ENCODE results near the gene CPXM2.

DNA sequence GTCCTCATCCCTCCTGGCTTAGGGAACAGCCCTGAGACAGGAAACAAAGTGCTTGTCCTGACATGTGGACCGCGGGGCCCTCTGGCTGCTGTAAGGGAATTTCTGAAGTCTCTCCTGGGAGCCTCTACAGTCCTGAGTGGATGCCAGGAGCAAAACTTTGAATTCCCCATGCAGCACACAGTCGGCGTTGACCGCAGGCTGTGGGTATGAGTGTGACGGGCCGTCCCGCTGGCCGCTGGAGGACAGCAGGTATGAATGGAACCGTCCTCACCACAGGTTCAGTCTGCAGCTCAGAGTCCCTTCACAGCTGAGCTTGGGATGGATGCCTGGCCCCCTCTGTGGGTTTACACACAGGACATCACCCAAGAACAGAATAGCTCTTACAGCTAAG is 130.6 kb downstream of the CPXM2 start:
- TF ChIP-seq, protein P1, sequence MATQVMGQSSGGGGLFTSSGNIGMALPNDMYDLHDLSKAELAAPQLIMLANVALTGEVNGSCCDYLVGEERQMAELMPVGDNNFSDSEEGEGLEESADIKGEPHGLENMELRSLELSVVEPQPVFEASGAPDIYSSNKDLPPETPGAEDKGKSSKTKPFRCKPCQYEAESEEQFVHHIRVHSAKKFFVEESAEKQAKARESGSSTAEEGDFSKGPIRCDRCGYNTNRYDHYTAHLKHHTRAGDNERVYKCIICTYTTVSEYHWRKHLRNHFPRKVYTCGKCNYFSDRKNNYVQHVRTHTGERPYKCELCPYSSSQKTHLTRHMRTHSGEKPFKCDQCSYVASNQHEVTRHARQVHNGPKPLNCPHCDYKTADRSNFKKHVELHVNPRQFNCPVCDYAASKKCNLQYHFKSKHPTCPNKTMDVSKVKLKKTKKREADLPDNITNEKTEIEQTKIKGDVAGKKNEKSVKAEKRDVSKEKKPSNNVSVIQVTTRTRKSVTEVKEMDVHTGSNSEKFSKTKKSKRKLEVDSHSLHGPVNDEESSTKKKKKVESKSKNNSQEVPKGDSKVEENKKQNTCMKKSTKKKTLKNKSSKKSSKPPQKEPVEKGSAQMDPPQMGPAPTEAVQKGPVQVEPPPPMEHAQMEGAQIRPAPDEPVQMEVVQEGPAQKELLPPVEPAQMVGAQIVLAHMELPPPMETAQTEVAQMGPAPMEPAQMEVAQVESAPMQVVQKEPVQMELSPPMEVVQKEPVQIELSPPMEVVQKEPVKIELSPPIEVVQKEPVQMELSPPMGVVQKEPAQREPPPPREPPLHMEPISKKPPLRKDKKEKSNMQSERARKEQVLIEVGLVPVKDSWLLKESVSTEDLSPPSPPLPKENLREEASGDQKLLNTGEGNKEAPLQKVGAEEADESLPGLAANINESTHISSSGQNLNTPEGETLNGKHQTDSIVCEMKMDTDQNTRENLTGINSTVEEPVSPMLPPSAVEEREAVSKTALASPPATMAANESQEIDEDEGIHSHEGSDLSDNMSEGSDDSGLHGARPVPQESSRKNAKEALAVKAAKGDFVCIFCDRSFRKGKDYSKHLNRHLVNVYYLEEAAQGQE (IDR thresholded peaks at IDR 0.05; ENCODE audit: low read depth, low read length): no peak
- TF ChIP-seq SP1 (IDR thresholded peaks at IDR 0.05; ENCODE audit: low read depth, low read length): no peak
- no peak for TF ChIP-seq POLR2A (IDR thresholded peaks at IDR 0.05; ENCODE audit: low read depth, low read length)
- TF ChIP-seq, protein P2, sequence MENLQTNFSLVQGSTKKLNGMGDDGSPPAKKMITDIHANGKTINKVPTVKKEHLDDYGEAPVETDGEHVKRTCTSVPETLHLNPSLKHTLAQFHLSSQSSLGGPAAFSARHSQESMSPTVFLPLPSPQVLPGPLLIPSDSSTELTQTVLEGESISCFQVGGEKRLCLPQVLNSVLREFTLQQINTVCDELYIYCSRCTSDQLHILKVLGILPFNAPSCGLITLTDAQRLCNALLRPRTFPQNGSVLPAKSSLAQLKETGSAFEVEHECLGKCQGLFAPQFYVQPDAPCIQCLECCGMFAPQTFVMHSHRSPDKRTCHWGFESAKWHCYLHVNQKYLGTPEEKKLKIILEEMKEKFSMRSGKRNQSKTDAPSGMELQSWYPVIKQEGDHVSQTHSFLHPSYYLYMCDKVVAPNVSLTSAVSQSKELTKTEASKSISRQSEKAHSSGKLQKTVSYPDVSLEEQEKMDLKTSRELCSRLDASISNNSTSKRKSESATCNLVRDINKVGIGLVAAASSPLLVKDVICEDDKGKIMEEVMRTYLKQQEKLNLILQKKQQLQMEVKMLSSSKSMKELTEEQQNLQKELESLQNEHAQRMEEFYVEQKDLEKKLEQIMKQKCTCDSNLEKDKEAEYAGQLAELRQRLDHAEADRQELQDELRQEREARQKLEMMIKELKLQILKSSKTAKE (IDR thresholded peaks at IDR 0.05; ENCODE audit: low read depth, poor library complexity, severe bottlenecking): no peak
- TF ChIP-seq, protein P3, sequence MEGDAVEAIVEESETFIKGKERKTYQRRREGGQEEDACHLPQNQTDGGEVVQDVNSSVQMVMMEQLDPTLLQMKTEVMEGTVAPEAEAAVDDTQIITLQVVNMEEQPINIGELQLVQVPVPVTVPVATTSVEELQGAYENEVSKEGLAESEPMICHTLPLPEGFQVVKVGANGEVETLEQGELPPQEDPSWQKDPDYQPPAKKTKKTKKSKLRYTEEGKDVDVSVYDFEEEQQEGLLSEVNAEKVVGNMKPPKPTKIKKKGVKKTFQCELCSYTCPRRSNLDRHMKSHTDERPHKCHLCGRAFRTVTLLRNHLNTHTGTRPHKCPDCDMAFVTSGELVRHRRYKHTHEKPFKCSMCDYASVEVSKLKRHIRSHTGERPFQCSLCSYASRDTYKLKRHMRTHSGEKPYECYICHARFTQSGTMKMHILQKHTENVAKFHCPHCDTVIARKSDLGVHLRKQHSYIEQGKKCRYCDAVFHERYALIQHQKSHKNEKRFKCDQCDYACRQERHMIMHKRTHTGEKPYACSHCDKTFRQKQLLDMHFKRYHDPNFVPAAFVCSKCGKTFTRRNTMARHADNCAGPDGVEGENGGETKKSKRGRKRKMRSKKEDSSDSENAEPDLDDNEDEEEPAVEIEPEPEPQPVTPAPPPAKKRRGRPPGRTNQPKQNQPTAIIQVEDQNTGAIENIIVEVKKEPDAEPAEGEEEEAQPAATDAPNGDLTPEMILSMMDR (IDR thresholded peaks at IDR 0.05 in 2 of 3, conservative IDR thresholded peaks at IDR 0.05 in 1 of 3; ENCODE audit: control insufficient read depth in 2 of 3, extremely low read depth in 1 of 3, insufficient read depth in 1 of 3, low read depth in 3 of 3, low read length in 3 of 3): no peak
- TF ChIP-seq FOS (IDR thresholded peaks at IDR 0.05; ENCODE audit: borderline replicate concordance, extremely low read depth, insufficient read length): no peak
